HCT116 (cell line): Measurements from ENCODE around the gene ARHGAP33. TPM values are rescaled to one million over a fixed set of nuclear protein-coding genes. Genes with fewer than 3 reads are reported as not detected.

Experiments used
- ATAC-seq: fragments of 200-7000 bp; cut with Tn5 transposase; 2 replicates; pipeline ENCODE4 v1.9.1; 2020; ENCODE audit warnings: mild to moderate bottlenecking, moderate library complexity
- BruUV-seq: library from RNA; stranded (reverse); fragments of 400-500 nt; replicated peaks from 2 replicates; lab custom pipeline; 2021; lab: Mats Ljungman, UMichigan
- CTCF ChIA-PET: fragments of 300-600 bp; sonication (Branson Sonifier 250); formaldehyde crosslinking; loops from one replicate; lab custom pipeline; 2021; ENCODE audit warnings: antibody characterized with exemption; lab: Charles Lee
- POLR2A ChIA-PET: fragments of 300-600, 350-600 bp; sonication (Branson Sonifier 250); formaldehyde crosslinking; loops from one replicate; lab custom pipeline; 2021; ENCODE audit warnings: antibody characterized with exemption; lab: Charles Lee
- RAD21 ChIA-PET, 2 experiments: fragments of 300-600 bp; sonication (Branson Sonifier 250); formaldehyde crosslinking; loops; one replicate each; lab custom pipeline; 2023; ENCODE audit warnings: low total read pairs in 2 of 2; ENCODE audit not compliant: uncharacterized antibody in 2 of 2, unreplicated experiment in 2 of 2, low non-redundant PET in 1 of 2; lab: Charles Lee
- DNase-seq: peaks from one replicate; pipeline ENCODE4 v3.0.0-alpha.2; 2010; ENCODE audit warnings: low read depth, low spot score
- H2AFZ ChIP-seq: fragments of 200-600 bp; shearing (Covaris generic), sonication (generic); 2 replicates; pipeline ENCODE4 v1.6.1; 2017; ENCODE audit warnings: low read depth, mixed run types, mixed read lengths, antibody characterized with exemption, low read length; ENCODE audit not compliant: poor library complexity, severe bottlenecking
- H3K27ac ChIP-seq: 2 replicates; pipeline ENCODE4 v1.5.1; 2012; ENCODE audit warnings: low read depth, low read length
- H3K27me3 ChIP-seq: fragments of 200-600 bp; sonication (generic); 2 replicates; pipeline ENCODE4 v1.6.1; 2016; ENCODE audit warnings: mixed run types, low read length, mixed read lengths; ENCODE audit not compliant: insufficient read depth
- H3K36me3 ChIP-seq, 2 experiments: fragments of 200-500 bp in 1 of 2; fragments of 200-600 bp in 1 of 2; sonication (Bioruptor generic) in 1 of 2; sonication (generic) in 1 of 2; 2 replicates each; pipeline versions ENCODE4 v1.5.1 to v1.6.1; 2014 to 2016; ENCODE audit warnings: low read length in 2 of 2, inconsistent platforms in 1 of 2, mixed read lengths in 1 of 2, mixed run types in 1 of 2; ENCODE audit not compliant: insufficient read depth in 2 of 2, control insufficient read depth in 1 of 2
- H3K4me1 ChIP-seq, 2 experiments: fragments of 200-600 bp in 1 of 2; sonication (generic) in 1 of 2; 2 replicates each; pipeline versions ENCODE4 v1.5.1 to v1.6.1; 2012 to 2017; ENCODE audit warnings: low read length in 2 of 2, inconsistent platforms in 1 of 2, mild to moderate bottlenecking in 1 of 2, mixed read lengths in 1 of 2, mixed run types in 1 of 2, moderate library complexity in 1 of 2; ENCODE audit not compliant: insufficient read depth in 2 of 2, control insufficient read depth in 1 of 2
- H3K4me2 ChIP-seq: fragments of 200-600 bp; sonication (generic); 2 replicates; pipeline ENCODE4 v1.6.1; 2017; ENCODE audit warnings: mixed run types, low read length, mixed read lengths
- H3K4me3 ChIP-seq, 2 experiments: fragments of 200-600 bp in 1 of 2; sonication (generic) in 1 of 2; replicated peaks in 1 of 2; 2 replicates each; pipeline ENCODE4 v1.5.1; 2011 to 2016; ENCODE audit warnings: low read length in 2 of 2, control low read depth in 1 of 2, low read depth in 1 of 2, mild to moderate bottlenecking in 1 of 2, mixed read lengths in 1 of 2, mixed run types in 1 of 2
- H3K79me2 ChIP-seq: fragments of 200-600 bp; sonication (generic); 2 replicates; pipeline ENCODE4 v1.6.1; 2017; ENCODE audit warnings: mild to moderate bottlenecking, mixed run types, low read length, moderate library complexity, mixed read lengths; ENCODE audit not compliant: insufficient read depth
- H3K9ac ChIP-seq: fragments of 200-600 bp; sonication (generic); 2 replicates; pipeline ENCODE4 v1.6.1; 2016; ENCODE audit warnings: low read length, mixed read lengths
- H3K9me2 ChIP-seq: fragments of 200-600 bp; sonication (generic), shearing (Covaris generic); 2 replicates; pipeline ENCODE4 v1.6.1; 2017; ENCODE audit warnings: mixed run types, mild to moderate bottlenecking, moderate library complexity; ENCODE audit not compliant: insufficient read depth
- H3K9me3 ChIP-seq, 2 experiments: fragments of 200-500 bp in 1 of 2; fragments of 200-600 bp in 1 of 2; sonication (Bioruptor generic) in 1 of 2; sonication (generic) in 1 of 2; 2 replicates each; pipeline ENCODE4 v1.6.1; 2014 to 2017; ENCODE audit warnings: low read length in 2 of 2, mixed read lengths in 2 of 2, inconsistent platforms in 1 of 2, low read depth in 1 of 2, mild to moderate bottlenecking in 1 of 2, mixed run types in 1 of 2, moderate library complexity in 1 of 2; ENCODE audit not compliant: control insufficient read depth in 1 of 2, insufficient read depth in 1 of 2
- H4K20me1 ChIP-seq: fragments of 200-600 bp; sonication (generic), shearing (Covaris generic); 2 replicates; pipeline ENCODE4 v1.6.1; 2017; ENCODE audit warnings: mixed run types, mild to moderate bottlenecking, moderate library complexity; ENCODE audit not compliant: insufficient read depth
- CEBPB ChIP-seq: IDR thresholded peaks from 2 replicates; pipeline ENCODE4 v1.6.1; 2012; ENCODE audit warnings: low read depth
- EGR1 ChIP-seq: IDR thresholded peaks from 2 replicates; pipeline ENCODE4 v1.6.1; 2012; ENCODE audit warnings: low read depth
- ELF1 ChIP-seq: IDR thresholded peaks from 2 replicates; pipeline ENCODE4 v1.6.1; 2012; ENCODE audit warnings: low read depth, borderline replicate concordance
- JUND ChIP-seq: IDR thresholded peaks from 2 replicates; pipeline ENCODE4 v1.6.1; 2012
- RAD21 ChIP-seq: IDR thresholded peaks from 2 replicates; pipeline ENCODE4 v1.6.1; 2012; ENCODE audit warnings: low read depth, mild to moderate bottlenecking
- SIN3A ChIP-seq: IDR thresholded peaks from 2 replicates; pipeline ENCODE4 v1.6.1; 2012; ENCODE audit warnings: low read depth
- SRF ChIP-seq: IDR thresholded peaks from 2 replicates; pipeline ENCODE4 v1.6.1; 2012; ENCODE audit warnings: low read depth
- TCF7L2 ChIP-seq: IDR thresholded peaks from 2 replicates; pipeline ENCODE4 v1.7.0; 2011; ENCODE audit warnings: borderline replicate concordance, inconsistent platforms; ENCODE audit not compliant: insufficient read depth, insufficient read length; ENCODE audit errors: extremely low read depth
- YY1 ChIP-seq: IDR thresholded peaks from 2 replicates; pipeline ENCODE4 v1.6.1; 2011; ENCODE audit warnings: low read length, low read depth, moderate library complexity, mild to moderate bottlenecking; ENCODE audit not compliant: insufficient replicate concordance; ENCODE audit errors: extremely low read depth
- ZFX ChIP-seq: fragments of 450-650 bp; IDR thresholded peaks from 2 replicates; pipeline ENCODE4 v1.6.1; 2017
- intact Hi-C: fragments of 100-400 bp; cut with micrococcal nuclease; formaldehyde crosslinking; loops from 2 replicates; pipeline ENCODE4 v1.10.0; 2022
- total RNA-seq: library from RNA; stranded (reverse); gene quantifications from one replicate; pipeline ENCODE4 v1.2.1, GENCODE V29; 2021; ENCODE audit not compliant: unreplicated experiment
- TF ChIP-seq, protein P1 (sequence below), 3 experiments: fragments of 200-600 bp in 1 of 3; sonication (generic) in 1 of 3; IDR thresholded peaks in 2 of 3; conservative IDR thresholded peaks in 1 of 3; 2 replicates each; pipeline ENCODE4 v1.5.1; 2012 to 2017; ENCODE audit warnings: low read depth in 2 of 3, low read length in 2 of 3, antibody characterized with exemption in 1 of 3, borderline replicate concordance in 1 of 3, control low read depth in 1 of 3, mild to moderate bottlenecking in 1 of 3, mixed read lengths in 1 of 3, mixed run types in 1 of 3, moderate library complexity in 1 of 3; ENCODE audit not compliant: insufficient read depth in 1 of 3
- TF ChIP-seq, protein P2 (sequence below): IDR thresholded peaks from 2 replicates; pipeline ENCODE4 v1.6.1; 2012
- TF ChIP-seq, protein P3 (sequence below): IDR thresholded peaks from 2 replicates; pipeline ENCODE4 v1.6.1; 2012

The ARHGAP33 gene
- total RNA-seq, 1 experiment from 2014 or later, result 30.2 TPM

DNA sequence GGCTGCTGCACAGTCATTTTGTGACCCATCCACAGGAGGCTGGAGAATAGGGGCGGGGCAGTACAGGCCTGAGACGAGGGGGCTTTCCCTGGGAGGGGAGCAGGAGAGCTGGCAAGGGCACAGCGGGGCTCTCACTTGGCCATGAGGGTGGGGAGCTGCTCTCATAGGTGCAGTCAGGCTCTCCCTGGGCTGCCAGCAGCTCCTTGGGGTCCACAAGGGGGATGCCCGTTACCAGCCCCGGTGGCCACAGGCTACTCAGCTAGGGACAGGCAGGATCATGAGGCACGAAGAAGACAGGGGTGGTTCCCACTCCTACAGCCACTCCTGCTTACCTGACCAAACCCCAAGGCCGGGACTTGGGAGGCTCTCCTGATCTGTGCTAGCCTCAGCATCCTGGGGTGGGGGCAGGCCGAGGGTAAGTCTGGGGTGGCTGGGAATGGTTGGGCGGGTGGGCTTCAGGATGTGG, 16.5 kb downstream of the ARHGAP33 start (continued):
- TF ChIP-seq, protein P1, sequence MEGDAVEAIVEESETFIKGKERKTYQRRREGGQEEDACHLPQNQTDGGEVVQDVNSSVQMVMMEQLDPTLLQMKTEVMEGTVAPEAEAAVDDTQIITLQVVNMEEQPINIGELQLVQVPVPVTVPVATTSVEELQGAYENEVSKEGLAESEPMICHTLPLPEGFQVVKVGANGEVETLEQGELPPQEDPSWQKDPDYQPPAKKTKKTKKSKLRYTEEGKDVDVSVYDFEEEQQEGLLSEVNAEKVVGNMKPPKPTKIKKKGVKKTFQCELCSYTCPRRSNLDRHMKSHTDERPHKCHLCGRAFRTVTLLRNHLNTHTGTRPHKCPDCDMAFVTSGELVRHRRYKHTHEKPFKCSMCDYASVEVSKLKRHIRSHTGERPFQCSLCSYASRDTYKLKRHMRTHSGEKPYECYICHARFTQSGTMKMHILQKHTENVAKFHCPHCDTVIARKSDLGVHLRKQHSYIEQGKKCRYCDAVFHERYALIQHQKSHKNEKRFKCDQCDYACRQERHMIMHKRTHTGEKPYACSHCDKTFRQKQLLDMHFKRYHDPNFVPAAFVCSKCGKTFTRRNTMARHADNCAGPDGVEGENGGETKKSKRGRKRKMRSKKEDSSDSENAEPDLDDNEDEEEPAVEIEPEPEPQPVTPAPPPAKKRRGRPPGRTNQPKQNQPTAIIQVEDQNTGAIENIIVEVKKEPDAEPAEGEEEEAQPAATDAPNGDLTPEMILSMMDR (IDR thresholded peaks at IDR 0.05 in 2 of 3, conservative IDR thresholded peaks at IDR 0.05 in 1 of 3; ENCODE audit: borderline replicate concordance in 1 of 3, insufficient read depth in 1 of 3, low read depth in 2 of 3, low read length in 2 of 3), result no peak
- no peak for TF ChIP-seq EGR1
- TF ChIP-seq ELF1, result no peak
- TF ChIP-seq, all 23 proteins: peak for 0

DNA sequence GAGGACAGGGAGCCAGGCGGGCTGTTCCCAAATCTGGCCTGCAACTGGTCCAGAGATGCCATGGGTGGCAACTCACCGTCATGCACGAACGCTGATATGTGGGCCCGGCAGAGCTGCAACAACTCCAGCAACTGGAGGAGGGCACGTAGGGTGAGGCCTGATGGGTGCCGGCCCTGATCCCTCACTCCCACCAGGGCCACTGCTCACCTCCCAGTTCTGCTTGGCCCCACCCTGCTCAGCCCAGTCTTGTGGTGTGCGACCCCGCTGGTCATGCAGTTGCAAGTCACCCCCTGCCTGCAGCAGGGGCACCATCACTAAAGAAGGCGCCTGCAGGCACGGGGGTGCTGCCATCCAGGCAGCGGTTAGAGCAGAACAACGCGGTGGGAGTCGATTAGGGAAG, 16.9 kb downstream of the ARHGAP33 start:
- intact Hi-C loops, result no loop called here
- no TSS peak for BruUV-seq
- RAD21 ChIA-PET, result no interaction called here

More for the DNA sequence above, 16.9 kb downstream of the ARHGAP33 start:
- no peak for DNase-seq
- Histone ChIP-seq H3K36me3 (no peaks in the 10 kb centered on the region), H3K27ac (no peak overlapping the region), H3K79me2 (no peaks in the 10 kb centered on the region), H3K27me3 (no peaks in the 10 kb centered on the region), H3K9ac (no peak overlapping the region), H3K4me1 (peaks cover 0 to 5% of the 10 kb centered on the region in 2 experiments; a peak in 2 of 4 replicates), H2AFZ (no peak overlapping the region), H3K4me2 (no peak overlapping the region), H3K9me3 (no peaks in the 10 kb centered on the region), H3K9me2 (no peaks in the 10 kb centered on the region), H3K4me3 (no peak overlapping the region), H4K20me1 (no peaks in the 10 kb centered on the region)
- no peak for TF ChIP-seq RAD21
- no peak for TF ChIP-seq TCF7L2
- no peak for TF ChIP-seq CEBPB
- TF ChIP-seq JUND, result no peak
- TF ChIP-seq YY1, result no peak
- no peak for TF ChIP-seq SRF
- no peak for TF ChIP-seq ZFX
- TF ChIP-seq, protein P1 (IDR thresholded peaks at IDR 0.05 in 2 of 3, conservative IDR thresholded peaks at IDR 0.05 in 1 of 3; ENCODE audit: borderline replicate concordance in 1 of 3, insufficient read depth in 1 of 3, low read depth in 2 of 3, low read length in 2 of 3), result no peak
- no peak for TF ChIP-seq EGR1
- TF ChIP-seq, protein P2, sequence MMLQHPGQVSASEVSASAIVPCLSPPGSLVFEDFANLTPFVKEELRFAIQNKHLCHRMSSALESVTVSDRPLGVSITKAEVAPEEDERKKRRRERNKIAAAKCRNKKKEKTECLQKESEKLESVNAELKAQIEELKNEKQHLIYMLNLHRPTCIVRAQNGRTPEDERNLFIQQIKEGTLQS, result no peak
- TF ChIP-seq, protein P3, sequence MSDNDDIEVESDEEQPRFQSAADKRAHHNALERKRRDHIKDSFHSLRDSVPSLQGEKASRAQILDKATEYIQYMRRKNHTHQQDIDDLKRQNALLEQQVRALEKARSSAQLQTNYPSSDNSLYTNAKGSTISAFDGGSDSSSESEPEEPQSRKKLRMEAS, result no peak
- TF ChIP-seq SIN3A, result no peak
- ChIA-PET POLR2A (no interaction called here), CTCF (no interaction called here)
- ATAC-seq, result no peak
